ENCODE results near the gene GMEB1.
"Not testable (repeated sequence)": the region's sequence is repeated elsewhere in the genome, so short reads cannot be mapped to it uniquely, and the experiment has no call there.

GRCh38 chr1:28653870-28654269 lies 14.7 kb upstream of the GMEB1 start:
- TF ChIP-seq EP300 (IDR thresholded peaks at IDR 0.05; ENCODE audit: borderline replicate concordance); ZBTB7A (IDR thresholded peaks at IDR 0.05; ENCODE audit: low read depth); REST (IDR thresholded peaks at IDR 0.05; ENCODE audit: low read depth); CEBPB (IDR thresholded peaks at IDR 0.05): not testable (repeated sequence)
- TF ChIP-seq, protein P1, sequence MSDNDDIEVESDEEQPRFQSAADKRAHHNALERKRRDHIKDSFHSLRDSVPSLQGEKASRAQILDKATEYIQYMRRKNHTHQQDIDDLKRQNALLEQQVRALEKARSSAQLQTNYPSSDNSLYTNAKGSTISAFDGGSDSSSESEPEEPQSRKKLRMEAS (IDR thresholded peaks at IDR 0.05) = not testable (repeated sequence)
- TF ChIP-seq RAD21 (IDR thresholded peaks at IDR 0.05; ENCODE audit: low read depth) = peak; percentile 56
